Measurements from ENCODE around the gene PHACTR2.

Gene PHACTR2

DNA sequence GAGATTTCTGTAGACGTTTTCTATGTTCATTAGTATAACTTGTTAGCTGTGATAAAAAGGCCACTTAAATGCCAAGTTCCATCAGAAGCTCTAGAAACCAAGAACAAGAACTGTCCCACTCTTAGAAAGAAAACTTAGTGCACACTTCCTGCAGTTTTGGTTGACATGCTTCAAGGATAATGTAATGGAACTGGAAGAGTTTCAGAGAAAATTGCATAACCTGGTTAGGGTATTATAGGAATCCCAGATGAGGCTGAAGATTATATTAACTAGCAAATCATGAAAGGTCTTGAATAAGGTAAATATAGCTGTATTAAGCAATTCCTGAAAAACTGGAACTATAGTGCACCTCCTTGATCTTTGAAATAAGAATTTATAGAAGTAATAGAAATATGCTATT, 1.8 kb upstream of the PHACTR2 start:
- TF ChIP-seq YY1 (IDR thresholded peaks at IDR 0.05; ENCODE audit: low read depth) = no peak
- TF ChIP-seq EGR1 (IDR thresholded peaks at IDR 0.05) = no peak
- no peak for TF ChIP-seq REST (IDR thresholded peaks at IDR 0.05; ENCODE audit: low read depth)
- TF ChIP-seq ZBTB7A (IDR thresholded peaks at IDR 0.05; ENCODE audit: low read depth) = no peak
- TF ChIP-seq, protein P1, sequence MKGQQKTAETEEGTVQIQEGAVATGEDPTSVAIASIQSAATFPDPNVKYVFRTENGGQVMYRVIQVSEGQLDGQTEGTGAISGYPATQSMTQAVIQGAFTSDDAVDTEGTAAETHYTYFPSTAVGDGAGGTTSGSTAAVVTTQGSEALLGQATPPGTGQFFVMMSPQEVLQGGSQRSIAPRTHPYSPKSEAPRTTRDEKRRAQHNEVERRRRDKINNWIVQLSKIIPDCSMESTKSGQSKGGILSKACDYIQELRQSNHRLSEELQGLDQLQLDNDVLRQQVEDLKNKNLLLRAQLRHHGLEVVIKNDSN (IDR thresholded peaks at IDR 0.05) = no peak
- peak; percentile 88 for TF ChIP-seq NFIC (IDR thresholded peaks at IDR 0.05)
- peak; percentile 91 for TF ChIP-seq TEAD4 (IDR thresholded peaks at IDR 0.05)
- peak; percentile 84 for TF ChIP-seq FOXM1 (IDR thresholded peaks at IDR 0.05; ENCODE audit: borderline replicate concordance, low read depth)
- TF ChIP-seq MAX (IDR thresholded peaks at IDR 0.05) = no peak
- TF ChIP-seq EP300 (IDR thresholded peaks at IDR 0.05; ENCODE audit: borderline replicate concordance) = peak; percentile 90
- TF ChIP-seq TAF1 (IDR thresholded peaks at IDR 0.05; ENCODE audit: low read depth) = no peak
- TF ChIP-seq CEBPB (IDR thresholded peaks at IDR 0.05) = peak; percentile 98
- TF ChIP-seq TCF12 (IDR thresholded peaks at IDR 0.05; ENCODE audit: low read depth) = peak; percentile 68; the same call in 1 of the 2 replicates

DNA sequence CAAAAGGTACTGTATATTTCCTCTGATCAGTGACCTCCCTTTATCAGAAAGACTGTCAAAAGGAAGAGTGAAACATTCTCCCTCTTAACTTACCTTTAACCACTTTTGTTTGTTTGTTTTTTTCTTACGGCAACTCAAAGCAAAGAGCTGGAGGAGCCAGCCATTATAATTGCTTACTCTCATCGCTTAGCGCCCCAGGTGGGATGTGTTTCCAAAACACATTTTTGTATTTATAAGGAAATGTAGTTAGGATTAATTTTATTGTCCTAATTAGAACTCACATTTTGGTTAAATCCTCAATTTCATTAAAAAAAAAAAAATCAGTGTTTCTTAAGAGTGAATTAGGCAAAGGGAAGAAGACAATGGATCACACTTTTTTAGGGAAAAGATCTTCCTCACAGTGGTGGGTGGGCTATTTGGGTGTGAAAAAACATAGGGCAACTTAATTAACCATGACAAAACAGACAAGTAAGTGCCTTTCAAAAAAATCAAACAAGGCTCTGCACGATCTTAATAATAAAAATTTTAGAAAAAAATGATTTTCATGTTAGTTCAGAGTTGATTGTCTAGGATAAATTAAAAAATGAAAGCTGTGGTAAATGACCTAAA, 1.2 kb upstream of the PHACTR2 start:
- TF ChIP-seq ZBTB7A (IDR thresholded peaks at IDR 0.05; ENCODE audit: low read depth) = no peak
- TF ChIP-seq TCF12 (IDR thresholded peaks at IDR 0.05; ENCODE audit: low read depth) = no peak; the same call in 1 of the 2 replicates
- TF ChIP-seq MAX (IDR thresholded peaks at IDR 0.05) = no peak
- no peak for TF ChIP-seq NFIC (IDR thresholded peaks at IDR 0.05)
- TF ChIP-seq TEAD4 (IDR thresholded peaks at IDR 0.05) = no peak
- no peak for TF ChIP-seq CREB1 (IDR thresholded peaks at IDR 0.05; ENCODE audit: low read depth)
- no peak for TF ChIP-seq EGR1 (IDR thresholded peaks at IDR 0.05)
- TF ChIP-seq EP300 (IDR thresholded peaks at IDR 0.05; ENCODE audit: borderline replicate concordance) = no peak
- TF ChIP-seq TAF1 (IDR thresholded peaks at IDR 0.05; ENCODE audit: low read depth) = no peak
- TF ChIP-seq RAD21 (IDR thresholded peaks at IDR 0.05; ENCODE audit: low read depth) = no peak
- TF ChIP-seq FOXM1 (IDR thresholded peaks at IDR 0.05; ENCODE audit: borderline replicate concordance, low read depth) = no peak
- TF ChIP-seq YY1 (IDR thresholded peaks at IDR 0.05; ENCODE audit: low read depth) = no peak
- TF ChIP-seq CEBPB (IDR thresholded peaks at IDR 0.05) = no peak
- TF ChIP-seq, protein P1 (IDR thresholded peaks at IDR 0.05) = no peak
- no peak for TF ChIP-seq REST (IDR thresholded peaks at IDR 0.05; ENCODE audit: low read depth)

DNA sequence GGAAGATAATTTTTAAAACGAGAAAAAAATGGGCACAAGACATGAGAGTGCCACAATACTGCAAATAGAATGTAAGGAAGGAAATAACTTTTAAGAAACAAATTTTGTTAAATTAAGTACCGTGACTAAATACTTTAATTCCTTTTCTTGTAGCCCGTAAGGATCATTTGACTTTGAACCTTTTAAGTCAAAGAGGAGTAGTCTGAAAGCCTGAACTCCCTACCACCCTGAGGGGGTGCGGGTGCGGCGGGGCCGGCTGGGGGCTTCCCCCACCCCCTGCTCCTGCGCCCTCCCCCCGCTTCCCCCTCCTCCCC, 231 bp upstream of the PHACTR2 start:
- TF ChIP-seq ZBTB7A (IDR thresholded peaks at IDR 0.05; ENCODE audit: low read depth) (peak; percentile 59), NFIC (IDR thresholded peaks at IDR 0.05) (no peak), CREB1 (IDR thresholded peaks at IDR 0.05; ENCODE audit: low read depth) (no peak), TCF12 (IDR thresholded peaks at IDR 0.05; ENCODE audit: low read depth) (no peak)
- TF ChIP-seq, protein P1 (IDR thresholded peaks at IDR 0.05) = no peak

GRCh38 chr6:143679041-143679440, 1.3 kb downstream of the PHACTR2 start:
- TF ChIP-seq, protein P1 (IDR thresholded peaks at IDR 0.05) = no peak
- TF ChIP-seq CREB1 (IDR thresholded peaks at IDR 0.05; ENCODE audit: low read depth) (no peak), REST (IDR thresholded peaks at IDR 0.05; ENCODE audit: low read depth) (no peak), NFIC (IDR thresholded peaks at IDR 0.05) (no peak), FOXM1 (IDR thresholded peaks at IDR 0.05; ENCODE audit: borderline replicate concordance, low read depth) (no peak), RAD21 (IDR thresholded peaks at IDR 0.05; ENCODE audit: low read depth) (no peak), MAX (IDR thresholded peaks at IDR 0.05) (no peak), EP300 (IDR thresholded peaks at IDR 0.05; ENCODE audit: borderline replicate concordance) (no peak), EGR1 (IDR thresholded peaks at IDR 0.05) (no peak), TCF12 (IDR thresholded peaks at IDR 0.05; ENCODE audit: low read depth) (no peak), YY1 (IDR thresholded peaks at IDR 0.05; ENCODE audit: low read depth) (no peak), TAF1 (IDR thresholded peaks at IDR 0.05; ENCODE audit: low read depth) (no peak), ZBTB7A (IDR thresholded peaks at IDR 0.05; ENCODE audit: low read depth) (no peak), CEBPB (IDR thresholded peaks at IDR 0.05) (no peak), TEAD4 (IDR thresholded peaks at IDR 0.05) (no peak)

Data from Ishikawa (cell line).